ENCODE measurements around the gene PLPP1. TPM values are rescaled to one million over a fixed set of nuclear protein-coding genes. Genes with fewer than 3 reads are reported as not detected.

The PLPP1 gene
- polyA plus RNA-seq, 4 donors = 79.4 to 101 (median 89.7) TPM

Other genes with a start within 250 kb of the PLPP1 start
- 10 to 100 TPM; 37.2 to 48.3 (median 41.2) TPM for gene DHX29, start 227.3 kb downstream of the PLPP1 start, polyA plus RNA-seq (ENCODE audit: insufficient read length in 4 of 4)
- gene MTREX, start 227.0 kb downstream of the PLPP1 start, polyA plus RNA-seq (ENCODE audit: insufficient read length in 4 of 4) = 100 to 1,000 TPM in 2 of 4 donors, 10 to 100 TPM in 2; 83.4 to 114 (median 97.8) TPM
- 10 to 100 TPM; 25.9 to 35.4 (median 32.4) TPM for gene SLC38A9, start 177.4 kb upstream of the PLPP1 start, polyA plus RNA-seq (ENCODE audit: insufficient read length in 4 of 4)
- gene DDX4, start 203.1 kb upstream of the PLPP1 start, polyA plus RNA-seq (ENCODE audit: insufficient read length in 4 of 4) = under 1 TPM in 1 of 4 donors, not detected in 3; 0.06 TPM

Data from left renal cortex interstitium (tissue), 4 donors.